Measurements from ENCODE around the gene EML6.

The EML6 gene

DNA sequence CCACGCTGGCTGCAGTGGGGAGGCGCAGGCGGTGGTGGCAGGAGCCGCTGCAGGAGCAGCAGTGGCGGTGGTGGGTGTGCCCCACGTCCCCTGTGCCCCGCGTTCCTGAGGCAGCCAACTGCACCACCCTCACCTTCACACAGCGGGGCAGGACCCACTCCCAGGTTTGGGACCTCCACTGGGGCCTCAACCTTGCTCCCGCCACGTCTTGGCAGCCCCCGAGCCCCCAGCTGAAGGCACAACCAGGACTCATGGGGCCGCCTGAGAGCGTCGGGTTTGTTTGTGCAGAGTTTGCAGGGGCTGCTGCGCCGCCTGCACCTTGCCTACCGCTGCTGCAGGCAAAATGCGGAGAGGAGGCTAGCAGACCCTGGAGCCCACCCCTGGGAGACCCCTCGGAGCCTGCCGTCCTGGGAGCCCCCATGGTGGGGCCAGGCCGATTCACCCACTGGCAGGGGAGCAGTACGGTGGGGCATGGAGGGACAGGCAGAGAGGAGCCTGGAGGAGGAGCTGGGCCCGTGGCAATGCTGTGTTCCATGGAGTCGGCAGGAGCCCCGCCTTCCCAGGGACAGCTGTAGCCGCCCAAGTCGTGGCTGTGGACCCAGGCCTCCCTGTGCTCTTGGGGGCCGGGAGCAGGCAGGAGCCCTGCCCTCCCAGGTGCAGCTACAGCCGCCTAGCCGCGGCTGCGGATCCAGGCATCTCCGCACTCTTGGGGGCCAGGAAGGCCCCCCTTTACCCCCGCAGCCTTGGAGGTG, 14.7 kb upstream of the EML6 start:
- peak; percentile 68 for DNase-seq

DNA sequence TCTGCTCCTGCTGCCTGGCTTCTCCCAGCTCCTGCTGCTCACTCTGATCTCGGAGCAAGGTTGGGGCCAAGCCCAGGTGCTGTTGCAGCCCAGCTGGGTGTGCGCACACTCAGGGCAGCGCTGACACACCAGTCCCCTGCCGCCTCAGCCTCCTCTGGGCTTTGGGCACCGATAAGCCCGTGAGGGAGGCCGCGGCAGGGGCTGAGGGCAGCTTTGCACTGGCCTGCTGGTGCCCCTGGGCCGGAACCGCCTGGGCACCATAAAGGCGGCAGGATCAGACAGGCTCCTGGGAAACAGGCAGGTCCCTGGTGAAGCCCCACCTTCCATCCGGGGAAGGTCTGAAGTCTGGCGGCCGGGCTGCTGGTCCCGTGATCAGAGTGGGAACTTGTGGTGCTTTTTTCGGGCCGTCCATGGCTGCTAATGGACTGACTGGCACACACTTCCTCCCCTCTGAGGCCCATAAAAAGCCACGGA, 14.1 kb upstream of the EML6 start:
- peak; percentile 62 for DNase-seq

DNA sequence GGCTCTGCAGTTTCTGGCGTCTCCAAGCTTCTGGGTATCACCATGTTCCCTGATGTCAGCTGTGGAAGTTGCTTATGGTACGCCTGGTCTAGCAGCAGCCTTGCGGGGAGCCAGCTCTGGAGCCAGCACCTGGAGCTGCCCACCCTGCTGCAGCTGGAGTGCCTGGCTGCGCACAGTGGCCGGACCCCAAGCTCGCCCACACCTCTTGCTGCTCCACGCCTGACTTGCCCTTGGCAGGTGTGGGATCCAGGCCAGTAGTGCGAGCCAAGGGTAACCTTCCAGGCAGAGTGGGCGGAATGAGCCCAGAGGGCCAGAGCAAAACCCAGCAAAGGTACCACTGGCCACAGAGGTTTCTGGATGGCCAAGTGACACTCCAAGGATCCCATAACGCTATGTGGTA, 13.2 kb upstream of the EML6 start:
- no peak for DNase-seq

DNA sequence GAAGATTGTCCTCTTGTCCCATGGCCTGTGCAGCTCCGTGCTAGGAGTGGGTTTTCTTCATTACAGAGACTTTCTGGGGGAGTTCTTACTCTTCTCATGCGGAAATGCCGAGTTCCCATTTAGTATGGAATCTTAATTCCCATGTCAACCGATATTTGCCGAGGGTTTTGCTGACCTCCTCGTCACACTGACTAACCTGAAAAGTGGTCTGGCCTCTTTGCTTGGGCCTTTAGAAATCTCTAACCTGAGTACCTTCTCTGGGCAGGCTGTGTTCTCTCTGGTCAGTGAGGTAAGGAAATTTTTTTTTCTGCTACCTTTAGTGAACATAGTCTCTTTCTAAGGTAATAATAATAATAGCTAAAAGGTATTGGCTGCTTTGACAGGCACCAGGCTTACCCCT, 10.9 kb upstream of the EML6 start:
- no peak for DNase-seq

DNA sequence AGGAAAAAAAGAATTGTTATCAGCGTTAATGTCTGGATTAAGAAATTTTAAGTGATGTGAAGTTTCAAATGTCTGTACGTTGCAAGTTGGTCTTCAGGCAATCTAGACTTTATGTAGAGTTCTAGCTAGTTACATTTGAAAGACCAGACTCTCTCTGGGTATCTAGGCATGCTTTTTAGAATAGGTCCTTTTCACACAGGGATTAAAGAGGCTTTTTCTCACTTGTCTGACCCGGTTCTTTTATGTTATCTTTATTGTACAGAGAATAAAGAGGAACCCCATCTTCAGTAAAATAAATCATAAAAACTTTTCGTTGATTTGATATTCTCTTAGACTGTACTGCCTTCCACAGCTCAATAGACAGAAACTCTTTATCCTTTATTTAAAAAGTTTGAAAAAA, 8.5 kb upstream of the EML6 start:
- DNase-seq: no peak

DNA sequence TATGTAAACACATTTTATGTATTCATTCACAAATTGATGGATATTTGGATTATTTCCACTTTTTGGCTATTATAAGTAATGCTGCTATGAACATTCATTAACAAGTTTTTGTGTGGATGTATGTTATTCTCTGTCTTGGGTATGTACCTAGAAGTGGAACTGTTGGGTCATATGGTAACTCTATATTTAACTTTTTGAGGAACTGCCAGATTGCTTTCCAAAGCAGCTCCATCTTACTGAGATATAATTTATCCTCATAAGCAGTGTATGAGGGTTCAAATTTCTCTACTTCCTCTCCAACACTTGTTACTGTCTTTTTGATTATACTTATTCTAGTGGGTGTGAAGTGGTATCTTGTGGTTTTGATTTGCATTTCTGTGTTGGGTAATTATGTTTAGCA, 7.1 kb upstream of the EML6 start:
- DNase-seq: no peak

DNA sequence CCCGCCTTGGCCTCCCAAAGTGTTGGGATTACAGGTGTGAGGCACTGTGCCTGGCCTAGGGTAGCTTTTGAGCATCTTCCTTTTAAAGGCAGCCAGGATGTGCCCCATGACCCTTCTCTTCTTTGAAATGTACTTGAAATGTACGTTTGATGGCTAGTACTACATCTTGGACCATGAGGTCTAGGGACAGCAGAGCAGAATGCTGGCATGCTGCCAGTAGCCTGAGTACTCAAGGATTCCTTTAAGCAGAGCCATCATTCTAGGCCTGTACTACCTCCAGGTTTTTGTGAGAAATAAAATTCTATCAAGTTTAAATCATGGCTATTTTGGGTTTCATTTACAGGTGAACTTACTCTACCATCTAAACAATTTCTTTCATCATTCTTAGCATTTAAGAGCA, 2.9 kb upstream of the EML6 start:
- no peak for DNase-seq

DNA sequence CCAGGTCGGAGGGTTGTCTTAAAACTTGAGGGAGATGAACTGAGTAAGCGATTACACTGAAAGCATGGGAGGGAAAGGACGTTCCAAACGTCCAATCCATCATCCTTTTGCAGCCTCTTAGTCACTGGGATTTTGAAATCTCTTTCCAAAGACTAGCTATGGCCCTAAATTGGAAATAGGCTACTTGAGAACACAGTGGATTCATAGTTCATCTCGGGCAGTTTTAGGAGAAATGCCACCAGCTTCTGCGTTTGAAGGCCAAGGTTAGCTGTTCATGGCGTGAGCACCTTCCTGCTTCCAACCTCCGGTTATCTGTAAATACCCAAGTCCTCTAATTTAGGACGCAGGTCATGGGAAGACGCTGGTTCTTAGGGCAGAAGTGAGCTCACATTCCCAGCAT, 821 bp upstream of the EML6 start:
- no peak for DNase-seq

DNA sequence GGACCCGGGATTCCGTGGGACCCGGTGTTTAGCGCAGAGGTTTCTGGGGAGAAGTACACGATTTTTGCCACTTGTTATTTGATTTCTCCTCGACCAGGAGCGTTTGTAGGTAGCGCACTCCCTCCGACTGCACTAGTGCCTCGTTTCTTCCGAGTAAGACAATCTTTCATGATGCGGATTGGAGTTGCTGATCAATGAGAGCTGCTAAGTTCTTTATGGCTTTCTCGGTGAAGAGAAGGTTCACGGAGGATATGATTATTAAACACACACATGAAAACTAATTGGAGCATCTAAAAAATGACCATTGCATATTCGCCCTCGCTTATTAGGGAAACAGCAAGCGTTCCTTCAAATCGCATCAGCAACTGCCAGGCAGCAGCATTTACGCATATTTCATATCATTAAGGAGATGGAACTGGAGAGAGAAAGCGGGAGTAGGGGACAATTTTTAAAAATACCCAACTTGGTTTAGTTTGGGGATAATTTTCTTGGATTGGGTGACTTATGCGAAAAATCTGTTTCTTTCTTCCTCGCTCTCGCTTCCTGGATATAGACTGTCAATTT, 616 bp downstream of the EML6 start:
- DNase-seq: no peak

DNA sequence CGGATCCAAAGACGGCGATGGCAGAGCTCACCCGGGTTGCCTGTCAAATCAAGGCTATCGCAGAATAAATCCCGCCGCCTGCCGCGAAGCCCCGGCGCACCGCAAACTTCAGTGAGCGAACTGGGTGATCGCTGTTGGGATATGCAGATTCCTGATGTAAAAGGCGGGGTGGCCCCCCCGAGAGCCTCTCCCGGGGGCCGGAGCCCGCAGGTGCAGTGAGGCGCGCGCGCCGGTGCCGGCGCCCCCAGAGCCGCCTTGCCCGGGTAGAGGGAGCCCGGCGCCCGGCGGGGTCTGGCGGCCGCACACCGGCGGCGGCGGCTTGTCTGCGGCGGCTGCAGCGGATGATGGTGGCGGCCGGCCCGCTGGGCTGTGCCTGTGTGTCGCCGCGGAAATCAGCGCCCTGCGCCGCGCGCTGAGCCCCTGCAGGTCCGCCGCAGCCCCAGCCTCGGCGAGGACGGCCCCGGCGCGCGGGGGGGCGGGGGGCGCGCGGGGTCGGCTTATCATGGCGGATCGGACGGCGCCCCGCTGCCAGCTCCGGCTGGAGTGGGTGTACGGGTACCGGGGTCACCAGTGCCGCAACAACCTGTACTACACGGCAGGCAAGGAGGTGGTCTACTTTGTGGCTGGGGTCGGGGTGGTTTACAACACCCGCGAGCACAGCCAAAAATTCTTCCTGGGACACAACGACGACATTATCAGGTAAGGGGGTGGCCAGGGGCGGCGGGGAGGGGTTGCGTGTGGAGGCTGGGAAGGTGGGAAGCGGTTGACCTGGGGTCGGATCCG, 1.3 kb downstream of the EML6 start:
- DNase-seq: peak; percentile 77

DNA sequence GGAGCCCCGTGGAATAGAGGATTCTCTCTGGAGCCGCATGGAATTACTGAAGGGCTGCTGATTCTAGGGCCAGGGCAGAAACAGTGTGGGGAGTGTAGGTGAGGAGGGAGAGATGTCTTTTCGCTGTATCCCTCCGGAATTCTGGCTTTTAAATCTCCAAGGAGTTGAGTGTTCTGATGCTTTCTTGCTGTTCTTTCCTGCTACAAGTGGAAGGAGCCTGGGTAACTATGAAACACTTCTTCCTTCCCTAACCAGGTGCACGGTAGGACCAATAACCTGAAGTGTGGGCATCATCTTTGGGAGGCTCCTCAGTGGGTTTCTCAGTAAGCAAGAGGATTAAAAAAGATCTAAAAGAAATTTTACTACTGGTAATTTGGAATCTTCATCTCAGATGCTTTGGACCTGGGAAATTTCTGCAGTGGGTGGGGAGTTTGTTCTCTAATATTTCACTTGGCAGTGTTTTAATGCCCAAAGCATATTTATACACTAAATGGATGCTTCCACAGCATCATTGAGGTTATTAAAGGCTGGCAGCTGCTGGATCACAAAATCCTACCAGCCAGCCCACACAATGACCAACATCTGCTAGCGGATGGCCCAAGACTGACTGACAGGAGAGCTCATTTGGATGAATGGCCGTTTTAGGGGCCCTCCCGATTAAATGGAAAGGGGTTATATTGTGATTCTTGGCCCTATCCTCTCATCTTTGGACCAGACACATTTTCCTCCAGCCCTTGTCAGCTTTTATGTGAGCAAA, 2.1 kb downstream of the EML6 start:
- DNase-seq: no peak

DNA sequence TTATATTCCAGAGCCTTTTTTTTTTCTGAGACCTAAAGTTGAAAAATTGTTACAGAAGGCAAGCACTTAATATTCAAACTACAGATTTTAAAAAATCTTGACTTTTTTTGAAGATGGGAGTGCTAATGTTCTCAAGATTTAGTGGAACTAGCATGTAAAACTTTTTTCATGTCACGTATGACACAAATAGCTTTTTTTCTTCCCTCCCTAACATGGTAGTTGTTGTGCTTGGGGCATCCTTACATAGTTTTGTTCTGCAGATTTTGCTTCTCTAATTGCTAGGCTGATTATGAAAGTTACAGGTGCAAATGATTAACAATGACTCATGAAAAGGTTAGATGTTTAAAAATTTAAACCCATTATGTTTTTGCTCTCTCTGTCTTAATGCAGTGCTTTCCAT, 3.0 kb downstream of the EML6 start:
- DNase-seq: no peak

DNA sequence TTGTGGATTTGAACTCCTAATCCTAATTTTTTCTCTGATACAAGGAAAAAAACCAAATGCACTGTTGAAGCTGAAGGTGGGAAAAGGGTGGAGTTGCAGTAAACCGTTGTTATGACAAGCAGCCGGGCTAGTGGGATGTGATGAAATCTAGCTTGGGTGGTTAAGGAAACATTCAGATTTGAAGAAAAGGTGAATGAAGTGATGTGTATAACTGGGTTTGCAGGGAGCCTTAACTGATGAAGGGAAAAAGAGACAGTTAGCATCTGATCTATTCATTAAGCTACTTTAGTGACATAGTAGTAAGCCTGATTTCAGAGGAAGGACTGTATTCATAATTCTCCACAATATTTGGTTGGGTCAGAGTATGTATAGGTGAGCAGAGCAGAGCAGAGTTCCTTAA, 3.5 kb downstream of the EML6 start:
- DNase-seq: no peak

DNA sequence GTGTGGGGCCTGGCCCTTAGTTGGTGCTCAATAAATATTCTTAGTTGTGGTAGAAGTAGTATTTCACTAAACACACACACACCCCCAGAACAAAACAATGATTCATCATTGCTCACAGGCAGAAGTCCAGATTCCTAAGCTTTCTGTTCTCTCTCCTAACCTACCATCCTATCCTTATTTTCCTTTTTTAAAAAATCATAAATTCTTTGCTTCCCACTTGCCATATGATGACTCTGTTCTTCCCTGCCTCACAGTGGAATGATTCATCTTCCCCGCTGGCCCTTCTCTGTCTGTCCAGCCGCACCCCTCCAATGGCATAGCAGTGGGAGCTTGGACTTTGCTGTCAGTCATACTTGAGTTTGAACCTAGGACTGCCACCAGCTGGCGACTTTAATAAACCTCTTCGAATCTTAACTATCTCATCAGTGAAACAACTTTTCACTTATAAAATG, 5.2 kb downstream of the EML6 start:
- no peak for DNase-seq

DNA sequence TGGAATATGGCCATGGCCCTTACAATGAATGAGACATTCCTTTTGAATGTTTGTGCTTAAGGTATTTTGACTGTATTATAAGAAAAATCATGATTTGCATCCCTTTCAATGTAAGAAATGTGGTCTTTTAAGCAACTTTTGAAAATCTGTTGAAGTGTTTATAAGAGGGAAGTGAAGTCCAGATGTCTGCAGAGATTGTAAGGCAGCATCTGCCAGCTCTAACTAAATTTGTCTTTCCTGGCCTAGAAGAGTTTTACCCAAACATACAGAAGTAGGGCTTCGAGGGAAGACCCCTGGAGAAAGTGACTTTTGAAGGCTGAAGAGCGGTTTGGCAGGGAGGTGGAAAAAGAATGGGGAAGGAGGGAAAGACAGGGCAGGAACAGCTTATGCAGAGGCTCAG, 12.2 kb downstream of the EML6 start:
- no peak for DNase-seq

DNA sequence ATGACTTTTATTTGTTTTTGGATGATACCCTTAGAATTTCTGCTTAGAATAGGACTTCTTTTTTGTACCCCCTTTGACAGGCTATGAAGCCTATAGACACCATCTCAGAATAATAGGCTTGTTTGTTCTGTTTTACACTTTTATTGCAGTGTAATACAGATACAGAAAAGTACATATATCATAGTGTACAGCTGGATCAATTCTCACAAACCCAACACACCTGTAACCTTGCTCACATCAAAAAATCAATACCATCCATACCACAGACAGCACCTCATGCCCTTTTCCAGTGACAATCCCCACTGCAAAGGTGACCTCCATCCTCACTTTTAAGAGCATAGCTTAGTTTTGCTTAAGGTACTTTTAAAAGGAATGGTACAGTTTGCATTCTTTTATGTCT, 14.8 kb downstream of the EML6 start:
- no peak for DNase-seq

DNA sequence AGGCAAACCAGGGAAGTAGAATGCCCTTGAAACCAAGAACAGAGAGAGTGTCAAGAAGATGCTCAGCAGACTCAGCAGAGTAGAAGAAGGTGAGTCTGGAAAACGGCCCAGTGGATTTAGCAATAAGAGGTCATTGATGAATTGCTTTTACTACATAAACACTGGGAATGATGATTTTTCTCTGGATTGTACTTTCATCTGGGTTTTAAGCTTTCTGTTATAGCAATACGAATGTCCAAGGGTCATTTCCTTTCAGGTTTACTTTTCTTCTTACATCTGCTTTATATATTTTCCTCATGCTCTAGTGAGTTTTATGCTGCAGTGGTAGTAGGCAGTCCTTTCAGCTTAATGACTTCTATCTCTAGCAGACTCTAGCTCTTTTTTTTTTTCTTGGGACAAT, 16.9 kb downstream of the EML6 start:
- DNase-seq: no peak

DNA sequence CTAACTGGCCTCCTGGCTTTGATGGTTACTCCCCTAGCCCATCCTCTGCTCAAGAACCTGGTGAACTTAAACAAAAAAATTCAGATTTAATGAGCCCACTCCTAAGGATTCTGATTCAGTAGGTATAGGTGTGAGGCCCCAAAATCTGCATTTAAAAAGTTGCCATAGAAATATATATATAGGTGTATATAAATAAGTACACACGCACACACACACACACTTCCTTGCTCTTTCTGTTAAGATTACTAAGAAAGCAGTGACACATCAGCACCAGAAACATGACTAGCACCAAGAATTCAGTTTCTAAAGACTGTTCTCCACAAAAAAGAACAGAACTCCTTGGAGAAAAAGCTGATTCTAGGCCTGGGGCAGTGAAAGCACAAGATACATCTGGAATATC, 17.8 kb downstream of the EML6 start:
- DNase-seq: no peak

DNA sequence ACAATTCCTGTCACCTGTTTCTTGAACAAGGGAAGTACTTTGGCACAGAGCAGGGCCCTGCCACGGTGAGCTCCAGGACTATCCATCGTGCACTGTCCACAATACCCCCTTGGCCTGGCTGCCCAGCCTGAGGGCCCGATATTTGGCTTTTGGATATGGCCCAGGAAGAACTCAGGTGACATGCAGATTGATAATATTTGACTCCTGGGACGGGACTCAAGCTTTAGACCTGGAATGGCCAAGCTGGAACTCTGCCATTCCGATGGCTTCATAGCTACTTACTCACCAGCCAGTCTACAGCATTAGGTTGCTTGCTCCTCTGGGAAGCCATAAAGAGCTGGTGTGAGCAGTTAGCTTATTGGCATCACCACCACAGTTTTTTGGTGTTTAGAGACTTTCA, 26.6 kb downstream of the EML6 start:
- DNase-seq: no peak

DNA sequence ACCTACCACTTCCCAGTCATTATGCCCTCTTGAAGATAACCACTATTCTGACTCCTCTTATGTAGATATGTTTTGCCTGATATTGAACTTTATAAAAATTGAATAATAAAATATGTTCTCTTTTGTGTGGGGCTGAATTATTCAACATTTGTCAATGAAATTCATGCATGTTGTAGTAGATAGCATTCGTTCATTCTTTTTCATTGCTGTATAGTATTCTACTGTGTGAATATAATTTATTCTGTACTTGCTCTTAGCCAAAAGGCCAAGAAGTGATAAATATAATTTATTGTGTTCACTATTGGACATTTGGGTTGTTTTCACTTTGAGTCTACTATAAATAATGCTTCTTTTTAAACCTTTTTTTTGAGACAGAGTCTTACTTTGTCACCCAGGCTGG, 29.0 kb downstream of the EML6 start:
- DNase-seq: no peak

DNA sequence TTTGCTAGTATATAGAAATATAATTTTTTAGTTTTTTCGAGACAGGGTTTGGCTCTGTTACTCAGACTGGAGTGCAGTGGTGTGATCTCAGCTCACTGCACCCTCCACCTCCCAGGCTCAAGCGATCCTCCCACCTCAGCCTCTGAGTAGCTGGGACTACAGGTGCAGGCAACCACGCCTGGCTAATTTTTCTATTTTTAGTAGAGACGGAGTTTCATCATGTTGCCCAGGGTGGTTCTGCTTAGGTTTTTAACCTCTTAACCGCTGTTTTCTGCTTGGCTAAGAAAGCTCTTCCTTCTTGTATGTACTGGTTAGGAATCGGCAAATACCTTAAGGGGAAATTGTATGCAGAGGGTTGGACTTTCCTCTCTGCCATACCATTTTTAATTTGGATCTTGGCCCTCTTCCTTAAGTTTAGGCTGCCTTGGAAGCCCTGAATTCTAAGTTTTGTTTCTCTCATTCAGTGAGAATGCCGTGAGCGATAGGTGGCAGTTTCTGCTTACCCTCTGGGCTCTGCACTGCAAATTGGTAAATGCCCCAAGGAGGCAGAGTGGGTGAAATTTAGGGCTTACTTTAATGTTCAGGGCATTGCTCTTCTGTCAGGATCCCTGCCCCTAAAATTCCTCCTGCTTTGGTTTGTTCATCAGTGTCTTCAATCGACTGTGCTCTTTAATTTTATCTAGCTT, 32.3 kb downstream of the EML6 start:
- DNase-seq: no peak

DNA sequence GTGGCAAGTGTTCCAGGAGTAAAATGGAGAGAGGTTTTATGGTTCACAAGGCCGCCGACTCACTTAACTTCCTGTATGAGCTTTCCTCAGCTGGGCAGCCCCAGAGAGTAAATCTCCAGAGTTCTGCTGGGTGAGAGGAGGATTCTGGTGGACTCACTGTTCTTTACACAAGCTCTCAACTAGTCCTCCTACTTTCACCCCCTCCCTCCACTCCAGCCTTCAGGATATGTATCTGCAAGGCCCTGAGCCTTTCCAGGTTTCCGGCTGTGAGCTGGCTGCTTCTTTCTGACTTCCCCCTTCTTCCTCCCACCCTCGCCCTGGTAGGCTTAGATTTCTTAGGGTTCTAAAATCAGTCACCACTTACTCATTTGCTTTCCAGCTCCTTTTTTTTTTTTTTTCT, 34.0 kb downstream of the EML6 start:
- DNase-seq: no peak

DNA sequence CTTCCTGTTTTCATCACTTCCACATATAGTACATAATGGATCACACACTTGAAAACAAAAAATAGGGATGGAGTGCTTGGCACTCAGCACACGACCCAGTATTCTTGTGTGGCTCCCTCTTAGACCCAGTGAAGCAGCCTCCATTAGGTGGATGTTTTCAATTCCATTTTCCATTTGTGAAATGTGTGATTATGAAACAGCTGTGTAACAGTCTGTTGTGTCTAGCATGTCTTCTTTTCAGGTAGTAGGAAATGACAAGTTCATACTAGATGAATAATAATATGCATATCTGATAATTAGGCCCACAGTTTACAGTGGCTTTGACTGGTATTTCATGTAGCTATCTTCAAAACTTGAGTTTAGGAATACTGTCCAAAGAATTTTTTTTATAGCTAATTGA, 35.5 kb downstream of the EML6 start:
- DNase-seq: no peak

All from activated CD8-positive, alpha-beta memory T cell treated with anti-CD3 and anti-CD28 coated beads for 24 hours (primary cell).